NCI-H128 (cell line): Measurements from ENCODE around the gene SHC3.

Experiments
- DNase-seq: peaks from one replicate; lab custom pipeline; 2025; ENCODE audit not compliant: unreplicated experiment; lab: John Stamatoyannopoulos, UW

SHC3 gene

DNA sequence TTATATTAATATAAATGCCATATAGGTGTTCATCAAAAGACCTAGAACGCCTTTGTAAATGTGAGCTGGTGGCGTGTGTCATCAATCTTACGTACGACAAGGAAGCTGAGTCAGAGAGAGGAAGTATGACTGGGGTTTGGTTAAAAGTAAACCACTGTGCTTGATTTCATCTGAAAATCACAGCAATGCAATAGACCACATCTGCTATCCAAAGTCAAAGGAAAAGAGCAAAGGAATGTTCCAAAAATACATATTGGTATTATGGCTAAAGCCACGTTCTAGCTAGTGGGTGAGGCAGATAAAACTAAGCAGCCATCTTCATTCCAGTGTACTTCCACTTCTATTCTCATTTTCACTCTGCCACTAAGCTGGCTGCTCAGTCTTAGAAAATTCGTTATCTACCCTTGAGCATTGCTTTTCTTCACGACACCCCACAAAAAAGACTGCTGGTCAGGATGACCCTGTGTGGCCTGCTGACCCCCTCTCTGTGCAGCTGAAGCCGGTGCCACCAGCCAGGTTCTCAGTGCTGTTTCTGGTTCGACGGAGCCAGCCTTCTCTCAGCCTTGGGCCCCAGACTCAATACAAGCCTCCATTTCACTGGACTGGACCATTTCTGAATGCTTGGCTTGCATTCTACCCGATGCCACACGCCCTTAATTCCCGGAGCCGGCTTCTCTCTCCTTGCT, 23.8 kb downstream of the SHC3 start:
- DNase-seq: no peak

DNA sequence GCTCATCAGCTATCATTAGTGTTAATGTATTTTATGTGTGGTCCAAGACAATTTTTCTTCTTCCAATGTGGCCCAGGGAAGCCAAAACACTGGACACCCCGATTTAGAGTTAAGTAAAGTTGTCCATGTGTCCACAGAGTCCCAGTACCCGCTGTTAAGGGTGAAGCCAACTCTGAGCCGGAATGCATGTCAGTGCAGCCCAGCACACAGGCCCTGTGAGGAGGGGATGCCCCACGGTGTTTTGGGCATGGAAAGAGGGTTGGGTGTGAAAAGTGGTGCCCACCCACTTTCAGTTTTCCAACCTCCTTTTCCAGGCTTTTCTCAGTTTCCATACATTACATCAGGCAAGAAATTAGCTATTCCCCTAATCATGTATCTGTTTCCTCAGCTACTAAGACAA, 24.4 kb downstream of the SHC3 start:
- DNase-seq: no peak

DNA sequence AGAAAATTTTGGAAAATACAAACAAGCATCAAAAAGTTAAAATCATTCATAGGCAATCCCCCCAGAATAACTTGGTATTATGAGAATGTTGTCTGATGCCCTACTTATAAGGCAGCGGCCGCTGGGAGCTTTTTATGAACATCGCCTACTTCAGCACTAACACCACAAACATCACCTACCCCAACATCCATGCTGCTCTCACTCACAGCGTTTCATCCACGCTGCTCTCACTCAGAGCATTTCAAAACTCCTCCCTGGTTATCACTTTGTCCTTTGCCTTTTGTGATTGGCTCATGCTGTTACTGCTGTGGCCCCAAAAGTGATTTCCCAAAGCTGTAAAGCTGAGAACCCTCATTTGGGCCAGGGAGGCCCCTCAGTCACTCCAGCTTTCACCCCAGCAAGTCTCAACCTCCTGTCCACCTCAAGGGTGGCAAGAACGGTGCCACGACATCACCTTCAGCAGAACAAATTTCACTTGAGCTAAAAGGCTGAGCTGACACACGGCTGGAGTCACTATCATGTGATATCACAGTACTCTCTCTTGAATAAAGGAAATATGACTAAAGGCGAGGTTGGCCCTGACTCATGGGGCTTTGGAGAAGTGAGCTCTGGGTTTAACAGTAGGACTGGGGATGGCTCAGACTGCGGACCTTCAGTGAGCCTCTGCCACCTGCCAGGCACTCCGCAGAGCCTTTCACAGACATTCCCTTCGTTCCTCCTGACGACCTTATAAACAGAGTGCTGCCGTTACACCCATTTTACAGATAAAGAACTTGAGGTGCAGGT, 25.2 kb downstream of the SHC3 start:
- no peak for DNase-seq

GRCh38 chr9:89149726-89150125, 28.9 kb downstream of the SHC3 start:
- DNase-seq: no peak

- DNase-seq: no peak
Measured at GRCh38 chr9:89145097-89145496, 33.5 kb downstream of the SHC3 start.

DNA sequence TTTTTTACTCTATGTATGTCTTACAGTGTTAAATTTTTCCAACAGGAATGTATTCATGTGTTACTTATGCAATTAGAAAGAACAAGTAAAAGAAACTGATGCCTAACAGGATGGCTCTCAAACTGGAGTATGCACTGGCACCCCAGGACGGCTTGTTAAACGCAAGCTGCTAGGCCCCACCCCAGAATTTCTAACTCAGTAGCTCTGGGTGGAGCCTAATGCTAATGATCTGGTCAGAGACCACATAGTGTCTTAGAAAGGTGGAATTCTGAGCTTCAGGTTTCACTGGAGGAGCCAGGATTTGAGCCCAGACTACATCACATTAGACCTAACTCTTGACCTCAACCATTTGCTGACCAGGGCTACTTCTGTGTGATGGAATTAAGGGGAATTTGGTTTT, 34.4 kb downstream of the SHC3 start:
- DNase-seq: no peak

GRCh38 chr9:89143266-89143665, 35.4 kb downstream of the SHC3 start:
- DNase-seq: no peak

DNA sequence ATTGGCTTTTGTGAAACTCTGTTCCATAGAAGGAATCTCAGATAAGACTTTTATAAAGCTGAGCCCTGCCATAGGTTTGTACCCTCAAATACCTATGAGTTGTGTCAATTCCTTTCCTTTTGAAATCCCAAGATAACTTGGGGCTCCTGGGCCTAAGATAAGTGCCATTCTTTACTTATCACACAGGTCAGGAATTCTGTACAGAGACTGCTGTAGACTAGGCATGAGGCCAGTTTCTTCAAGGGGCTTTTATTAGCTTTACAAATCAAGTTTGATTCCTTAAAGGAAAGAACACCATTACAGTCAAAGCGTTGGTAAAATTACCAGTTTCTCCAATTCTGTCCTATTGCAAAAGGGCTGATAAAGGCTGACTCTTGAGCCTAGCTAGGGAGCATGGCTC, 39.2 kb downstream of the SHC3 start:
- DNase-seq: no peak

DNA sequence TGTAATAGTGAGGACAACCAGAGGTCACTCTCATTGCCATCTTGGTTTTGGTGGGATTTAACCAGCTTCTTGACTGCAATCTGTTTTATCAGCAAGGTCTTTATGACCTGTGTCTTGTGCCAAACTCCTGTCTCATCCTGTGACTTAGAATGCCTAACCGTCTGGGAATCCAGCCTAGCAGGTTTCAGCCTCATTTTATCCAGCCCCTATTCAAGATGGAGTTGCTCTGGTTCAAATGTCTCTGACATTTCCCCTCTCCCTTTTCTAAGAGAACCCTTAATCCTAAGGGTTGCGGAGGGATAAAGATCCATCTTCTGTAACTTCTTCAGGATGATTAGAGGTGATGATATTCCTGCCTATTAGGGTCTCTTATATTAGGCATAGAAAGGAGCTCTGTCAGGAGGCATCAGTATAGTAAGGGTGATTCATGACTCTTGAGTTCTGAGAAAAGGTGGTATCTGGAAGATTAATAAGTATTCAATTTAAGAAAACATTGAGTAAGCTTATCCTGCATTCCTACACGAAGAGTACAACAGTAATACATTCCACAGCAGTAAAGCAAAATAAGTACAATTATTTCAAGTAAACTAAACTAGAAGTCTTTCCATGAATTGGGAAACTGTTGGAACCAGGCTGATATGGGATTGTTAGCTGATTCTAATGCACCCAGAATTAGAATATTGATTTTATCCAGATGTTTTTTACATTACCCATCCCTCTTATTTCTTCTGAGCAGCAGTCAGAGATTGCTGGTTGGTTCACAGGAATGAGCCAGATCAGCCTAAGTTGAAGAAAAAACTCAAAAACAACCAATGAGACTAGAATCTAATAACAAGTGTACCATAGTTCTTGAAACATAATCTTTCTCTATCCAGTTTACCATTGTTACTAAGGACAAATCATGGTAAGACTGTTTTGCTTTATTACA, 39.9 kb downstream of the SHC3 start:
- no peak for DNase-seq

GRCh38 chr9:89137542-89138462, 40.8 kb downstream of the SHC3 start:
- no peak for DNase-seq

- DNase-seq: no peak
Measured at GRCh38 chr9:89135591-89136166, 42.9 kb downstream of the SHC3 start.

- DNase-seq: no peak
Measured at GRCh38 chr9:89134709-89135108, 43.9 kb downstream of the SHC3 start.

DNA sequence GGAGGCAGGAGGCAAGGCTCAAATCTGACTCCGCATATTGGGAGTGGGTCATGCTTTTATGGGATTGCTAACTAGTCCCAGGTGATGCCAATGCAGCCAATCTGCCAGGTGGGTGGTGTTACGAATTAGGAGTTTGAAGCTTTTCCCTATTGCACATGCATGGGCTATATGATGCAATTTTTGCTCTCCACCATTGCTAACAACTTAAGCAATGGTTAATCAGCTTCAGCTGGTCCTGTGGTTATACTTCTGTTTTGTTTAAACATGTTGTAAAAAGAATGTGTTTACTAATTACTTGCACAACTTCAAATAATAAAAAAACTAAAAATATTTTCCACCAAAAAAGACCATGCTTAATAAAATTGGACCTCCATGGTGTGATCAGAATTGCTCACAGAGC, 55.7 kb downstream of the SHC3 start:
- no peak for DNase-seq

- no peak for DNase-seq
Measured at GRCh38 chr9:89120704-89121103, 57.9 kb downstream of the SHC3 start.

DNA sequence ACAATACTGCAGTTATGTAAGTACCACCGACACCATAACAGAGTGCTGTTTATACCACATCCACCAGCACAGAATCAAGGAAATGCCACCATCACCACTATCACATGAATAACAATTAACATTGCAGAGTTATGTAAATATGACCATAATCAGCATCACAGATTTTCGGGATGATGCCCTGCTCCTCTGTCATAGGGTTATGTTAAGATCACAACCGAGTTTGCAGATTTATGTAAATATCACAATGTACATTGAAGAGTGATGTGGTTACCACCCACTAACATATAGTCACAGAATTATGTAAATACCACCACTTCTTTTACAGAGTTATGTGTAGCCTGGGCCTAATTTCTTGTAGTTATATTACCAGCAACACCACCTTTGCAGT, 61.8 kb downstream of the SHC3 start:
- no peak for DNase-seq

DNA sequence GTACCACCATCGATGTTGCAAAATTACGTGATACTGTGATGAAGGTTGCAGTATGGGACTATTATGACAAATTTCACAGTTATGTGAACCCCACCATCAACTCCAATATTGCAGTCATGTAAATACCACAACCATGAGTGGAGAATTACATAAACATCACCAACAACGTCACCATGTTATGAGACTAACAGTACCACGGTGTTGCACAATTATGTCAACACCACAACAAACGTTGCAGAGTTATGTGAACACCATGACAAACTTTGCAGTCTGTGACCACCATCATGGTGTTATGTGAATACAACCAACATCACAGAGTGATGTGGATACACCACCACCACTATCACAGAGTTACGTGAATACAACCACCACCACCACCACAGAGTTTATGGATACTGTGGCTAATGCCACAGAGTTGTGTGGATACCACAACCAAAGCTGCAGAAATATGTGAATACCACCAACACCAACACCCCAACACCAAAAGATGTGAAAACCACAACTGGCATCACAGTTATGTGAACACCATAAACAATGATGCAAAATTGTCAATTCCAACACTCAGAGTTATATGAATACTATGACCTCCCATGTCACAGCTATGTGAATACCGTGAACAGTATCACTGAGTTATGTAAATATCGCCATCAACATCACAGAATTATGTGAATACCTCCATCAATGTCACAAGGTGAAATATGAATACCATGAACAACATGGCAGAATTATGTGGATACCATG, 62.4 kb downstream of the SHC3 start:
- no peak for DNase-seq

- no peak for DNase-seq
Measured at GRCh38 chr9:89115426-89115825, 63.2 kb downstream of the SHC3 start.

DNA sequence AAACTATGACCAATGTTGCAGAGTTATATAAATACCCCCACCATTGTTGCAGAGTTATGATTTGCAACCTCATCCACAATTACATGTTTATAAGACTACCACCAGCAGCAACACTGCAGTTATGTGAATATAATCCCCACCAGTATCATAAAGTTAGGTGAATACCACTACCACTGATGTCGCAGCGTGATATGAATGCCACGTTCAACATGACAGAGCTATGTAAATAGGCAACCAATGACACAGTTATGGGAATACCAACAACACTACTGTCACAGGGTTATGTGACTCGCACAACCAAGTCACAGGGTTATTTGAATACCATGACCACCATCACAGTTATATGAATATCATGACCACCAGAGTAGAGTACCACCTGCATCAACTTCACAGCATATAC, 63.9 kb downstream of the SHC3 start:
- no peak for DNase-seq

DNA sequence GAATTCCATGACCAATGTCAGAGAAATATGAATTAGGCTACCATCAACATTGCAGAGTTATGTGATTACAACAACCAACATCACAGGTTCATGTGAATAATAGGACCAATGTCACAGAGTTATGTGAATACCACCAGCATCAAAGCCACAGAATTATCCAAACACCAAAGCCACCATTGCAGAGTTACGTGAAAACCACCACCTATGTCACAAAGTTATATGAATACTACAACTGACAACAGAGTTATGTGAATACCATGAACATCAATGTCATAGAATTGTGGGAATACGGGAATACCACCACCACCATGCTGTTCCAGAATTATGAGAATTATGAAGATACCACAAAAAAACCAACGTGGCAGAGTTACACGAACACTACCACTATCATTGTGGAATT, 64.8 kb downstream of the SHC3 start:
- no peak for DNase-seq

DNA sequence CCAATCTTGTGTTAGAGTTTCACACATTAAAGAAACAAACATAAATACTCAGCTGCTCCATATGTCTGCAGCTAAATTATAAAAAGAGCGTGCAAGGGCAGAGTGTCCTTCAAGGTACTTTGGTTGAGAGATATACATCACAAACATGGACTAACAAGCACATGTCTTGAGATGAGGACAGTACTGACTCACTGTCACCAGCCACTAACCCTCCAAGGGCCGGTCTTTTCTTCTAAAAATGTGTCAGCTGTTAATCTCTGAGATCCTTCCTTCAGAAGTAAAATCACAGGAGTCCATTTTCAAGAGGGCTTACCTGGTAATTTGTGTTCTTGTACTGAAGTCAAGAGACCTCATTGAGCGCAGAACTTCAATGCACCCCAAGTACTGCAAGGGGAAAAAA, 66.4 kb downstream of the SHC3 start:
- DNase-seq: no peak
